ENCODE data around the gene DDIAS. TPM values are rescaled to one million over a fixed set of nuclear protein-coding genes. Genes with fewer than 3 reads are reported as not detected.
A peak's percentile ranks its signal among the peaks of the same experiment; 100 is the strongest.

Gene DDIAS
- total and polyA plus RNA-seq, 2 experiments from 2014 or later = 4.0 to 6.2 TPM

DNA sequence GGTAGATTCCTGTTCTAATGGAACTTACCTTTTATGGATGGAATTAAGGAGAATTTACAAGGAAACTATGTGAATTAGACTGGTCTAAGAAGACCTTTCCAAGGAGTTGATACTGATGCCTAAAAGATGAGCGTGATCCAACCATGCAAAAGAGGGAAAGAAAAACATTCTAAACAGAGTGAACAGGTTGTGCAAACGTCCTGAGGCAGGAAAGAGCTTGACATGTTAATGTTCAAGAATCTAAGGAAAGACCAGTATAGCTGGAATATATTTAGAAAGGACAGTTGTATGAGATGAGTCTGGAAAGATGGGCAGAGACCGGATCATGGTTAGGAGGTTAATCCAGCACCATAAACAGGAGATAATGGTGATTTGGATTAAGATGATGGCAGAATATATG lies 1.3 kb downstream of the DDIAS start:
- Histone ChIP-seq H3K4me1 (ENCODE audit: low read depth) (peaks cover 7% of the 10 kb centered on the region), H3K9me3 (ENCODE audit: low read depth) (no peaks in the 10 kb centered on the region), H3K4me3 (no peak overlapping the region), H3K36me3 (no peaks in the 10 kb centered on the region), H3K27me3 (no peaks in the 10 kb centered on the region), H3K27ac (no peak overlapping the region)
- no peak for DNase-seq (ENCODE audit: low read depth in 1 of 2, low spot score in 1 of 2)
- no peak for TF ChIP-seq CTCF (IDR thresholded peaks at IDR 0.05; ENCODE audit: low read depth, low read length)

DNA sequence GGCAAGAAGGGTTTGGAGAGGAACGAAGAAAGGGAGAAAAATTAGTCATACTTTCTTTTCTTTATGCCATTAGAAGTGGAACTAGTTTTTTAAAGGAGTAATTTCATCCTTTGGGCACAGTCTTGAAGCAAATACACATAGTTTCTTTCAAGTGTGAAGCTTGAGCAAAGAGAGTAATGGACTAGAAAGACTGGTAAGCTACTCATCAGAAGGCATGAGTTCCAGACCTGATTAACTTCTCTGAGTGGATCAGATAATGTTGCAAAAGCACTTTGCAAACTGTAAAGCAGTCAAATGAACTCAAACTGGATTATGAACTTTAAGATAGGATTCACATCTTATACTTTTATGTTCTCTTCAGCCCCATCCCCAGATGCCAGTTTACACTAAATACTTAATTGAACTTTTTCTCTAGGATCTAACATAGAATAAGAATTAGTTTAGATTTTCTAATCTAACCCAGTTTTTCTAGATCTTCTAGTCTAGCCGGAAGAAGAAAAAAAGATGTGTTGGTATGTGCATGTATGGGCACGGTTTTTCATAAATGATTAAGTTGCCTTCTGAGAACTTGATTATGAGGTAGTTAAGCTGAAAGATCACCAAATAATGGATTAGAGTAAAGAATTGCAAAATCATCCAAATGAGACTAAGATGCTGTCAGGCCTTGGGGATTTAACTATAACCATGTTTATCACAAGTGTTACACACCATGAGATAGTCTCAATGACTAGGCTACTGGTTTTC lies 2.5 kb downstream of the DDIAS start:
- H3K9me3 ChIP-seq (ENCODE audit: low read depth) = no peaks in the 10 kb centered on the region
- peaks cover 4% of the 10 kb centered on the region for H3K4me1 ChIP-seq (ENCODE audit: low read depth)

GRCh38 chr11:82906236-82906635 lies 4.7 kb downstream of the DDIAS start:
- Histone ChIP-seq H3K4me1 (ENCODE audit: low read depth) (no peaks in the 10 kb centered on the region), H3K9me3 (ENCODE audit: low read depth) (no peaks in the 10 kb centered on the region), H3K4me3 (no peak overlapping the region), H3K27ac (no peak overlapping the region), H3K27me3 (no peaks in the 10 kb centered on the region), H3K36me3 (no peaks in the 10 kb centered on the region)
- DNase-seq (ENCODE audit: low read depth in 1 of 2, low spot score in 1 of 2) = peak; percentile 56 to 59
- peak; percentile 45 for TF ChIP-seq CTCF (IDR thresholded peaks at IDR 0.05; ENCODE audit: low read depth, low read length)

More for the DNA sequence above, 2.5 kb downstream of the DDIAS start:
- TF ChIP-seq CTCF (IDR thresholded peaks at IDR 0.05; ENCODE audit: low read depth, low read length) = no peak
- no peaks in the 10 kb centered on the region for H3K27me3 ChIP-seq
- H3K36me3 ChIP-seq = no peaks in the 10 kb centered on the region
- H3K27ac ChIP-seq = no peak overlapping the region
- no peak overlapping the region for H3K4me3 ChIP-seq
- no peak for DNase-seq (ENCODE audit: low read depth in 1 of 2, low spot score in 1 of 2)

- TF ChIP-seq CTCF (IDR thresholded peaks at IDR 0.05; ENCODE audit: low read depth, low read length) = no peak
- Histone ChIP-seq H3K4me3 (no peak overlapping the region), H3K27me3 (no peaks in the 10 kb centered on the region)
Measured at GRCh38 chr11:82906931-82907330, 5.4 kb downstream of the DDIAS start.

GRCh38 chr11:82907371-82907770 lies 5.8 kb downstream of the DDIAS start:
- no peak for TF ChIP-seq CTCF (IDR thresholded peaks at IDR 0.05; ENCODE audit: low read depth, low read length)

More at GRCh38 chr11:82906931-82907330, 5.4 kb downstream of the DDIAS start:
- Histone ChIP-seq H3K9me3 (ENCODE audit: low read depth) (no peaks in the 10 kb centered on the region), H3K4me1 (ENCODE audit: low read depth) (no peaks in the 10 kb centered on the region), H3K27ac (no peak overlapping the region), H3K36me3 (no peaks in the 10 kb centered on the region)
- DNase-seq (ENCODE audit: low read depth in 1 of 2, low spot score in 1 of 2) = no peak

More at GRCh38 chr11:82907371-82907770, 5.8 kb downstream of the DDIAS start:
- Histone ChIP-seq H3K27me3 (no peaks in the 10 kb centered on the region), H3K4me1 (ENCODE audit: low read depth) (no peaks in the 10 kb centered on the region), H3K4me3 (no peak overlapping the region), H3K9me3 (ENCODE audit: low read depth) (no peaks in the 10 kb centered on the region), H3K27ac (no peak overlapping the region), H3K36me3 (no peaks in the 10 kb centered on the region)
- no peak for DNase-seq (ENCODE audit: low read depth in 1 of 2, low spot score in 1 of 2)

All from cardiac muscle cell (in vitro differentiated cells and primary cell).